IPS-11a (cell line): Measurements from ENCODE around the gene KIF12.

Source experiments
- H3K4me3 ChIP-seq: one replicate; pipeline ENCODE4 v1.5.1; 2013; ENCODE audit warnings: low read depth, low read length, control low read depth

The KIF12 gene

DNA sequence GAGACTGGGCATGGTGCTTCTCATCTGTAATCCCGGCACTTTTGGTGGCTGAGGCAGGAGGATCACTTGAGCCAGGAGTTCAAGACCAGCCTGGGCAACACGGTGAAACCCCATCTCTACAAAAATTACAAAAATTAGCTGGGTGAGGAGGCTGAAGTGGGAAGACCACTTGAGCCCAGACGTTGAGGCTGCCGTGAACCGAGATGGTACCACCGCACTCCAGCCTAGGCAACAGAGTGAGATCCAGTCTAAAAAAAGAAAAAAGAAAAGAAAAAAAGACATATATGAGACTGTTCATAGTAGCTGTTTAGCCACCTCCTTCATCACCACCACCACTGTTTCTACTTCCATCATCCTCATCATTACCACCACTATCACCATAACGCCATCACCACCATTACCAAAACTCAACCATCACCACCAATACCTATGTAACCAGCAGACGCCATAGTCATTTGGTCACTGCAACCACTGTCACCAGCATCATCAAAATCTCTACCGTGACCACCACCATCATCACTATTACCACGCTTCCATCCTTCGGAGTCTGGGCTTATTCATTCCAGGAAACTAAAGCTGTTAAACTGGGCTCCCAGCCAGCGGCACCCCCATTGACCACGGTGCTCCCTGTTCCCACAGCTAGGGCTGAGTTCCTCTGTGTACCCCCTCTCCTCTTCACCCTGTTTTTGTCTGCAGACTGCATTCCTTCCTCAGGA lies 8.4 kb upstream of the KIF12 start:
- H3K4me3 ChIP-seq: no peak overlapping the region

- H3K4me3 ChIP-seq: no peak overlapping the region
Measured at GRCh38 chr9:114105236-114105635, 6.1 kb upstream of the KIF12 start.

- no peak overlapping the region for H3K4me3 ChIP-seq
Measured at GRCh38 chr9:114102484-114102883, 3.4 kb upstream of the KIF12 start.

GRCh38 chr9:114100536-114100935 lies 1.4 kb upstream of the KIF12 start:
- no peak overlapping the region for H3K4me3 ChIP-seq

GRCh38 chr9:114099669-114100270 lies 678 bp upstream of the KIF12 start:
- no peak overlapping the region for H3K4me3 ChIP-seq

GRCh38 chr9:114098021-114098935 lies 814 bp downstream of the KIF12 start:
- H3K4me3 ChIP-seq: peak overlapping the region; percentile 48

GRCh38 chr9:114097613-114098020 lies 1.5 kb downstream of the KIF12 start:
- H3K4me3 ChIP-seq: peak overlapping the region; percentile 48

DNA sequence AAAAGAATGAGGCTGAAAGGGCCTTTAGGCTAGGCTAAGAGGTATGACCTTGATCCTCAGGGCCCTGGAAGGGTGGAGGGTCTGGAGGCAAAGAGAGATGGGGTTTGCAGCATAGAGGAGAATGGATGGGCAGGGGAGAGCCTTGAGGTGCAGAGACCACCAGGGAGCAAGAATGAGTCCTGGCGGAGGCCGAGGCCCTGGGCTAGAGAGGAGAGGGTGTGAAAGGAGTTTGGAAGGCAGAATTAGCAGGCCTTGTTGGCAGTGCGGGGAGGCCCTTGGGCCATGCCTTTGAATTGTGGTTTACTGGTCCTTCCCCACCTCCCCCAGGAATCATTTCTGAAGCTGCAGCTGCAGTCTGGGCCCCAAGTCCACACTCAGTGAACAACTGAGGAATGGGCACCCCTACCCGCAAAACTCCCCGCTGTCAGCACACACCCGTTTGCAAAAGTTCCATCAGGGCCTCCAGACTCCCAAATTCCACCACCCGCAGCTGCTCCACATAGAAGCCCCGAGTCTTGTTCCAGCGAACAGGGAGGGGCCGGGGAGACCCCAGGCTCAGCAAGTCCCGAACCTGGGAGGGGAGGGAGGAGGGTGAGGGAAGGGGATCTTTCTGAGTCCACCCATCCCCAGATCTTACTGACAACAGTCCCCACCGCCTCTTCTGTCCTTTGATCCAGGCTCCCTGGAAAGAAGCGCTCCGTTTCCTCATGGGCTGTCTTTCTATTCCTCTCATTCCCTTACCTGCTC lies 2.1 kb downstream of the KIF12 start:
- H3K4me3 ChIP-seq: no peak overlapping the region

- no peak overlapping the region for H3K4me3 ChIP-seq
Measured at GRCh38 chr9:114096041-114096511, 3.0 kb downstream of the KIF12 start.

- H3K4me3 ChIP-seq: no peak overlapping the region
Measured at GRCh38 chr9:114094971-114095370, 4.1 kb downstream of the KIF12 start.

GRCh38 chr9:114093761-114094505 lies 5.2 kb downstream of the KIF12 start:
- H3K4me3 ChIP-seq: no peak overlapping the region

DNA sequence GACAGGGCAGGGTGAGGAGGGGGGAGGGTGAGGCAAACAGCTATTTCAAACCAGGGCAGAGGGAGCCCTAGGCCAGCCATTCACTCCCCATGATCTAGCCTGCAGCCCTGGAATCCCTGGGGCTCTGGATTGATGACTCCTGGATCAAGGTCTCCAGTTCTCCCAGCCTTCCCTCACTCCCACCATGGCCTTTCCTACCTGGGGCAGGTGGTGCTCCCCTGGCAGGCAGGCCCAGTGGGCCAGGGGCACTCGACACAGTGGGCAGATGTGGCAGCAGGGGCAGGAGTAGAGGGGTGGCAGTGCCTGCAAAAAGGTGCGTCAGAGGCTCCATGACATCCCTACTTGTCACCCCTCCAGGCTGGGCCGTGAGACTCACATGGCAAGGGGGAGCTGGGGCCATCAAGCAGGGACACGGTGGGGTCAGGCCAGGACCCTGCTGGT lies 6.0 kb downstream of the KIF12 start:
- H3K4me3 ChIP-seq: no peak overlapping the region

DNA sequence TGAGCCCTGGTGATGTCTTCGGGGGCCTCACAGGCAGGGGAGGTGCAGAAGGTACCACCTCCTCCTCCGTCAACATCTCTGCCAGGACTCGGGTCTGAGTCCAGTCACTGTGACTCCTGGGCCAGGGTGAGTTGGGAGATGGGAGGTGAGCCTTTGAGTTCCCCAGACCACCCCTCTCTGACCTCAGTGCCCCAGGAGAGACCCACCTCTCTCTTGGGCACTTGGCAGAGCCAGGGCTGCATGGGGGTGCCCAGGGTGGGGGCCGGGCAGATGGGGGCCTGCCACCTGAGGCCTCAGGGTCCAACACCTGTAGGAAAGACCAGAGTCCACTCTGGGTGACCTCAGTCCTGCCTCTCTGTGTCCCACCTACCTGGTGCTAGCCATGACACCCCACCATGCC lies 6.8 kb downstream of the KIF12 start:
- no peak overlapping the region for H3K4me3 ChIP-seq

GRCh38 chr9:114091711-114092110 lies 7.4 kb downstream of the KIF12 start:
- H3K4me3 ChIP-seq: no peak overlapping the region

- no peak overlapping the region for H3K4me3 ChIP-seq
Measured at GRCh38 chr9:114090798-114091197, 8.3 kb downstream of the KIF12 start.

GRCh38 chr9:114089206-114089840 lies 9.8 kb downstream of the KIF12 start:
- no peak overlapping the region for H3K4me3 ChIP-seq

DNA sequence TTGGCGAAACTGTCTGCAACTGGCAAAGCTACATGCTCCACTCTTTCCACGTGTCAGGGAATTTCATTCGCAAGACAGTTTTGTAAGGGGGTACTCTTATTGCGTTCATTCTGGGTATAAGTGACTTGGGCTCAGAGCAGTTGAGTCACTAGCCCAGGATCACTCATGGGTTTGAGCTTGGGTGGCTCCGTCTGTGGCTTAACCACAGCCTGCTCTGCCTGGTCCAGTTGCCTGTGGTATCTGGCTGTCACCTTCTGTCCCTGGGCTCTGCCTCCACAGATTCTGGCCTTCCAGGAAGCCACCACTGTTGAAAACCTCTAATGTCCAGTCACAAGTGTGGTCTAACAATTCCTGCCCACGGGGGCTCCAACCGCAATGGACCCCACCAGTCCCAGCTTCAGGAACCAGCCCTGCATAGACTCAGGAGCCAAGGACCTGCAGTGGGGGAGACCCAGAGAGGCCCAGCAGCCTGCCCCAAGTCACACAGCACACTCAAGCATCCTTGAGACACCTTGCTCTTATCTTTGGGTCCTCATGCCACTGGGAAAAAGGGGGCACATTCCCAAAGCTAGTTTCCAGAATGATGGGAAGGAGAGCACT lies 10.4 kb downstream of the KIF12 start:
- no peak overlapping the region for H3K4me3 ChIP-seq

- H3K4me3 ChIP-seq: no peak overlapping the region
Measured at GRCh38 chr9:114087721-114088120, 11.4 kb downstream of the KIF12 start.

DNA sequence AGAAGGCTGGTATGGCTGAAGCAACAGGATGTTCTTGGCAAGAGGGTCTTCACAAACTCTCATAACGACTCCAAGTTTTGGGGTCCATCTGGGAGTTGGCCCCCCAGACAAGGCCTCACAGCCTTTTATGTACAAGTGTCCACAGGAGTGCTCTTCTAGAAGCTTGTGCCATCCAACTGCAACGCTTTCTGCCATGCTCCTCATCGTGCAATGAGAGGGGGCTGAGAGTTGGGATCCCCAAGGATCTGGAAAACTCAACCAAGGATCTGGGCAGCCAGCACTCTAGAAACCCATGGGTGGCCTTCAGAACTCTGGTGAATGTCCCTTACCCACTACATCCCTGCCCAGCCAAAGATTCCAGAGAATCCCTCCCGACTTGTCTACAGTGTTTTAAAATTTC lies 12.5 kb downstream of the KIF12 start:
- no peak overlapping the region for H3K4me3 ChIP-seq
